Measurements from ENCODE around the gene CXCL11.

The CXCL11 gene

DNA sequence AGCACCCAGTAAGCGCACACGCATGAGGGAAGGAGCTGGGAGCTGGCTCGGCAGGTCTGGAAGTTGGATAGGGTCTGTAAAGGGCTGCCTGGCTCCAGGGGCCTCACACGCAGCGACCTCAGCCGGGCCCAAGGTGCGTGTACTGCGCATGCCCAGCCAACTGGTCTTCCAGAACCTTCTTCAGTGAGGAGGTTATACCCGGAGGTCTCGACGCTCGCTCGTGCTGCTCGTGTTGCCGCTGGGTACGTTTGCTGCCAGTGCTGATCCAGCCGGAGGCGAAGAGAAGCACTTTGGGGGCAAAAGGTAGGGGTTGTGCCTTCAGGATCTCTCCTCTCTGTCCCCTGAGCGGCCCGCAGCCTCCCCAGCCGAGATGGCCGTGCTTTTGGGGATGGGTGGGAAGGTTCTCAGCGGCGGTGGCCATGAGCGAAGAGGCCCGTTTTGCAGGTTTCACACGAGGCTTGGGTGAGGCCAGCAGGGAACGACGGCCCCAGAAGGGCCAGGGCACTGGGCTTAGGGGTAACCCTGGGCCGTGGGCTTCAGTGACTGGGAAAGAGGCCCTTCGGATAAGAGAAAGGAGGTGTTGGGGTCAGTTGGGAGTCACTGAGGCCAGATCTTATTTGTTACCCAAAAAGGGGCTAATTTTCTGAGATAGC is 24.7 kb downstream of the CXCL11 start:
- H3K27me3 ChIP-seq (replicated peaks; ENCODE audit: control insufficient read depth, insufficient read depth, low read length), result no peaks in the 10 kb centered on the region
- no peak for DNase-seq (ENCODE audit: extremely low read depth, insufficient read length)
- H3K4me3 ChIP-seq (replicated peaks; ENCODE audit: low read depth, low read length), result no peak overlapping the region
- no peaks in the 10 kb centered on the region for H3K36me3 ChIP-seq (ENCODE audit: control insufficient read depth, insufficient read depth, low read length)
- TF ChIP-seq, protein P1, sequence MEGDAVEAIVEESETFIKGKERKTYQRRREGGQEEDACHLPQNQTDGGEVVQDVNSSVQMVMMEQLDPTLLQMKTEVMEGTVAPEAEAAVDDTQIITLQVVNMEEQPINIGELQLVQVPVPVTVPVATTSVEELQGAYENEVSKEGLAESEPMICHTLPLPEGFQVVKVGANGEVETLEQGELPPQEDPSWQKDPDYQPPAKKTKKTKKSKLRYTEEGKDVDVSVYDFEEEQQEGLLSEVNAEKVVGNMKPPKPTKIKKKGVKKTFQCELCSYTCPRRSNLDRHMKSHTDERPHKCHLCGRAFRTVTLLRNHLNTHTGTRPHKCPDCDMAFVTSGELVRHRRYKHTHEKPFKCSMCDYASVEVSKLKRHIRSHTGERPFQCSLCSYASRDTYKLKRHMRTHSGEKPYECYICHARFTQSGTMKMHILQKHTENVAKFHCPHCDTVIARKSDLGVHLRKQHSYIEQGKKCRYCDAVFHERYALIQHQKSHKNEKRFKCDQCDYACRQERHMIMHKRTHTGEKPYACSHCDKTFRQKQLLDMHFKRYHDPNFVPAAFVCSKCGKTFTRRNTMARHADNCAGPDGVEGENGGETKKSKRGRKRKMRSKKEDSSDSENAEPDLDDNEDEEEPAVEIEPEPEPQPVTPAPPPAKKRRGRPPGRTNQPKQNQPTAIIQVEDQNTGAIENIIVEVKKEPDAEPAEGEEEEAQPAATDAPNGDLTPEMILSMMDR (IDR thresholded peaks at IDR 0.05; ENCODE audit: insufficient read depth, low read length, poor library complexity, severe bottlenecking), result no peak

DNA sequence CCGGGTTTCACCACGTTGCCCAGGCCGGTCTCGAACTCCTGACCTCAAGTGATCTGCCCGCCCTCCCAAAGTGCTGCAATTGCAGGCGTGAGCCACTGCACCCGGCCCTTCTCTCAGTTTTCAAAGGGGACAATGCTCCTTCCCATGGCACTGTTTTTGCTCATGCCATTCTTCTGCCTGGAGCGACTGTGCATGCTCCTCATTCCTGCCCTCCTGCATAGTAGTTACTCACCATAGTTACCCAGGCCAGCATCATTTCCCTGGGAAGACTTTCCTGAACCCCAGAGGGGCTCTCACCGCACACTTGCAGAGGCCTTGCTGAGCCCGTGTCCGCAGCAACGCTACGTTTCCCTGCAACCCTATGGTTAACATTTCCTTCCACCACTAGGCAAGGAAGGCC is 25.3 kb downstream of the CXCL11 start:
- TF ChIP-seq, protein P1 (IDR thresholded peaks at IDR 0.05; ENCODE audit: insufficient read depth, low read length, poor library complexity, severe bottlenecking), result no peak
- Histone ChIP-seq H3K27me3 (replicated peaks; ENCODE audit: control insufficient read depth, insufficient read depth, low read length) (no peaks in the 10 kb centered on the region), H3K36me3 (ENCODE audit: control insufficient read depth, insufficient read depth, low read length) (no peaks in the 10 kb centered on the region), H3K4me3 (replicated peaks; ENCODE audit: low read depth, low read length) (no peak overlapping the region)
- no peak for DNase-seq (ENCODE audit: extremely low read depth, insufficient read length)

DNA sequence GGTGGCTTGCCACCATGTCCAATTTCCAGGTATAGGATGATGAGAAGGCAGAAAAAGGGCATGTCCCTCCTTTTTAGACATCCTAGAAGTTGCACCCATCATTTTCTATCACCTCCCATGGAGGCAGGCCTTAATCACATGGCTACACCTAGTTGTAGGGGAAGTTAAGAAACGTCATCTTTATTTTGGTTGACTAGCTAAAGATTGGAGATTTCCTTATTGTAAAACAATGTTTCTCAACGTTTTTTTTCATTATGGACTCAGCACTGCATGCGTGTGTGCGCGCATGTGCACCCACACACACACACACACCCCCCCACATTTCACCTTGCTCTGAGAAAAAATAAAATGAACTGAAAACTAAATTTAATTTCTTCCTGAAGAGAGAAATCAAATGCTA is 26.6 kb downstream of the CXCL11 start:
- no peak for DNase-seq (ENCODE audit: extremely low read depth, insufficient read length)
- TF ChIP-seq, protein P1 (IDR thresholded peaks at IDR 0.05; ENCODE audit: insufficient read depth, low read length, poor library complexity, severe bottlenecking), result no peak
- H3K4me3 ChIP-seq (replicated peaks; ENCODE audit: low read depth, low read length), result no peak overlapping the region
- H3K36me3 ChIP-seq (ENCODE audit: control insufficient read depth, insufficient read depth, low read length), result no peaks in the 10 kb centered on the region
- no peaks in the 10 kb centered on the region for H3K27me3 ChIP-seq (replicated peaks; ENCODE audit: control insufficient read depth, insufficient read depth, low read length)

DNA sequence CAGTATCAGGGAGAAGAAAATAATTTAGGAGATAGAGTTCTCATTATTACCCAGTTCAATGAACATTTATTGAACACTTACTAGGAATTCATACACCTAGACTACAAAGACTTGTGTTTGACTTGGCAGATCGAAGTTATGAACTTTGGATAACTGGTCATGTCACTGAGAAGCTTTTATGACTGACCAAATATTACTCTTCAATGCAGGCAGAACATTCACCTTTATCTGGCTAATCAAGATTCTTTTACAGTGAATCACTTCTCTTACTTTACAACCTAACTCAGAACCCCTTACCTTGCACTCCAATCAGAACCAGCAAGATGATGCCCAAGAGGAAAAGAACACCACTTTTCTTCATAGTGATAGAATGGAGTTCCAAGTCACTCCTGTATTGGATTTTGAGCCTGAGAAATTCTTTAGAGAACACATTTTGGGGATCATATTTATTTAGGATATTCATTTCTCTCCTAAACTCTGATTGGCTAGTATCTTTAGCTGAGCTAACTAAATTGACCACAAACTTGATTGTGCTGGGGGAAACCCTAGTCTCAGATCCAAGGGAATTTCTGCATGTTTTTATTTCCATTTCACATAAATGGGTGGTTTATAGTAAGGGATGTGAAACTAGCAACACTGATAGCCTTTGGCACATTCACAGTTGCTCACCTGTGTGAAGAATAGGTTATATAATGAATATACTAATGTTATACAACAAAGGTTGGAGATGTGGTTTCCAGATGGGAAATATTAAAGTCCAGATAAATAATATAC is 28.6 kb downstream of the CXCL11 start, which contains the start of gene CXCL9:
TSS of gene CXCL9 (minus strand) at position 421 of the 774 bp plus-strand sequence. CDS start at position 361, 60 bp downstream.
- TF ChIP-seq, protein P1 (IDR thresholded peaks at IDR 0.05; ENCODE audit: insufficient read depth, low read length, poor library complexity, severe bottlenecking), result no peak
- no peaks in the 10 kb centered on the region for H3K27me3 ChIP-seq (replicated peaks; ENCODE audit: control insufficient read depth, insufficient read depth, low read length)
- H3K36me3 ChIP-seq (ENCODE audit: control insufficient read depth, insufficient read depth, low read length), result no peaks in the 10 kb centered on the region
- DNase-seq (ENCODE audit: extremely low read depth, insufficient read length), result no peak
- H3K4me3 ChIP-seq (replicated peaks; ENCODE audit: low read depth, low read length), result no peak within 1 kb of the TSS

DNA sequence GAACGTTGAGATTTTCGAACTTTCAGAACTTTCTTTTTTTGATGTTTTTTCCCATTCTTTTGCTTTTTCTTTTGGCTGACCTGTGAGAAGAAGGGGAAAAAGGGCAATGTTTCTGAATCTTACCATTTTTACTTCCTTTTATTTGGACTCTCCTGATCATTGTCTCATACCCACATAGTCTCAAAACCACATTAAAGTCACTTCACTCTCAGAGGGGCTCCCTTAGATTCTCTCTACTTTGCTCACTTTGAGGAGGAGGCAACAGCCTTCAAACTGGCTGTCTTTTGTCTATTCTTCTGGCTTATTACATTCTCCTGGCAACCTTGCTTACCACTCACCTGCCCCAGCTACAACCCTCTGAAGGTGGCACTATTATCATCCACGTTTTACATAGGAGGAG is 32.2 kb downstream of the CXCL11 start:
- H3K27me3 ChIP-seq (replicated peaks; ENCODE audit: control insufficient read depth, insufficient read depth, low read length), result no peaks in the 10 kb centered on the region
- DNase-seq (ENCODE audit: extremely low read depth, insufficient read length), result no peak
- H3K36me3 ChIP-seq (ENCODE audit: control insufficient read depth, insufficient read depth, low read length), result no peaks in the 10 kb centered on the region
- no peak overlapping the region for H3K4me3 ChIP-seq (replicated peaks; ENCODE audit: low read depth, low read length)
- TF ChIP-seq, protein P1 (IDR thresholded peaks at IDR 0.05; ENCODE audit: insufficient read depth, low read length, poor library complexity, severe bottlenecking), result no peak
